ENCODE results near the gene KRT222.

DNA sequence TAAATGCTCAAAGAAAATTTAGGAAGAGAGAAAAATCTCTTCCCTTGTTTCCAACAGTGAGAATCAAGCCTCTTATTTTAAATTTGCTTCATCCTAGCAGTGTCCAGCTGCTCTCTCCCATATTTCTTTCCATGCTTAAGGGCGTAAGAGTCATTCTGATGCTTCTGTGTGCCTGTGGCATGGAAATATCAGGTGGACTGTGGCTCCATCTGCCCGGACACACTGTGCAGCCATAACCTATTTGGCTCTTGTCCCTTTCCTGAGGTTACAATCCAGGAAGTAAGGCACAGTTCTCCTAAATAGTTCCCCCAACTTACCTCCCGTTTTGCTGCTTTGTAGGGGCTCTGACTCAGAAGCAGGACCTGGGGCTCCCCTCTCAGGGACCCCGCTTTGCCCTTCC is 6.3 kb upstream of the KRT222 start:
- TF ChIP-seq POLR2AphosphoS5 (IDR thresholded peaks at IDR 0.05; ENCODE audit: borderline replicate concordance, low read depth, low read length) (no peak), EZH2 (IDR thresholded peaks at IDR 0.05) (no peak)

Measured in SK-N-MC (cell line).